Breast epithelium (tissue), 3 donors: Measurements from ENCODE around the gene ZNF462.

Experiments used
- CTCF ChIP-seq, 3 donors: fragments of 450-650 bp; IDR thresholded peaks; one replicate each; pipeline ENCODE4 v1.5.1; 2016 to 2017; ENCODE audit warnings: antibody characterized with exemption in 3 of 3, mild to moderate bottlenecking in 3 of 3, moderate library complexity in 3 of 3
- POLR2AphosphoS5 ChIP-seq, 3 donors: sonication (generic); formaldehyde crosslinking; IDR thresholded peaks; one replicate each; pipeline ENCODE4 v1.6.1; 2017; ENCODE audit warnings: antibody characterized with exemption in 3 of 3

GRCh38 chr9:106964329-106964728, 101.4 kb downstream of the ZNF462 start:
- TF ChIP-seq CTCF (IDR thresholded peaks at IDR 0.05) = no peak
- no peak for TF ChIP-seq POLR2AphosphoS5 (IDR thresholded peaks at IDR 0.05)
